ENCODE results near the gene CASP10. TPM values are rescaled to one million over a fixed set of nuclear protein-coding genes. Genes with fewer than 3 reads are reported as not detected.

Gene CASP10
- polyA plus RNA-seq, 1 of the 3 experiments (the other 2 are of a cell fraction) = 0.12 TPM

DNA sequence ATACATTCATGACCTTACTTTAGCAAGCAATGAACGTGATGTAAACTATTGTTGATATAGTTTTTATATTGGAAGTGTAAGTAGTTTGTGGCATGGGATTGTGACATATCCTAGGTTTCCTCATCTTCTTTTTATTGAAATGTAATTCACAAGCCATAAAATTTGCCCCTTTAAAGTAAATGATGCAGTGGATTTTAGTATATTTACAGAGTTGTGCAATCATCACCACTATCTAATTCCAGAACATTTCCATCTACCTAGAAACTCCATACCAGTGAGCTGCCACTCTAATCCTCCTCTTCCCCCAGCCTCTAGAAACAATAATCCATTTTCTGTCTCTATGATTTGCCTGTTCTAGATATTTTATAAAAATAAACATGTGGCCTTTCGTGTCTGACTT, 10.7 kb upstream of the CASP10 start:
- no peak overlapping the region for H3K4me3 ChIP-seq (ENCODE audit: low read depth in 2 of 2, low read length in 1 of 2)

GRCh38 chr2:201174687-201175086, 8.3 kb upstream of the CASP10 start:
- CTCF ChIA-PET = interaction anchor here (1.0 kb wide), 1 partner anchor 17 kb away, joined by 3 read pairs; no protein-coding TSS in a partner anchor
- H3K4me3 ChIP-seq (ENCODE audit: low read depth in 2 of 2, low read length in 1 of 2) = no peak overlapping the region
- POLR2A ChIA-PET = no interaction called here
- H3K9me2 ChIP-seq = no peaks in the 10 kb centered on the region
- WGBS (ENCODE audit: low lambda C conversion rate) = 100% methylated on average over 1 of the region's 1 CpG
- H3K27ac ChIP-seq (ENCODE audit: low read depth in 2 of 2, low read length in 1 of 2) = no peak overlapping the region
- no peaks in the 10 kb centered on the region for H3K4me1 ChIP-seq (ENCODE audit: control insufficient read depth in 1 of 2, insufficient read depth in 2 of 2, low read depth in 1 of 2, low read length in 1 of 2)
- H3K4me2 ChIP-seq = no peak overlapping the region
- H4K20me1 ChIP-seq (ENCODE audit: insufficient read depth) = no peaks in the 10 kb centered on the region
- peaks cover 12% of the 10 kb centered on the region for H3F3A ChIP-seq (replicated peaks; ENCODE audit: insufficient read depth)
- no peak overlapping the region for H2AFZ ChIP-seq (ENCODE audit: low read depth)
- no peak for DNase-seq
- no peaks in the 10 kb centered on the region for H3K9me3 ChIP-seq
- no peaks in the 10 kb centered on the region for H3K36me3 ChIP-seq (replicated peaks in 1 of 2; ENCODE audit: control insufficient read depth in 1 of 2, insufficient read depth in 2 of 2, low read length in 1 of 2)
- no peaks in the 10 kb centered on the region for H3K79me2 ChIP-seq (ENCODE audit: insufficient read depth)
- H3K27me3 ChIP-seq (ENCODE audit: insufficient read depth) = no peaks in the 10 kb centered on the region
- H3K9ac ChIP-seq = no peak overlapping the region
- no peak for TF ChIP-seq PBX3 (IDR thresholded peaks at IDR 0.05)
- TF ChIP-seq SMC3 (IDR thresholded peaks at IDR 0.05; ENCODE audit: low read depth, low read length) = no peak
- no peak for TF ChIP-seq TEAD4 (IDR thresholded peaks at IDR 0.05; ENCODE audit: borderline replicate concordance, insufficient read depth)
- TF ChIP-seq NFIC (IDR thresholded peaks at IDR 0.05; ENCODE audit: borderline replicate concordance) = no peak
- no peak for TF ChIP-seq NRF1 (IDR thresholded peaks at IDR 0.05; ENCODE audit: low read depth, low read length)
- no peak for TF ChIP-seq JUND (IDR thresholded peaks at IDR 0.05)
- TF ChIP-seq CTCF (IDR thresholded peaks at IDR 0.05) = no peak
- no peak for TF ChIP-seq SIN3A (IDR thresholded peaks at IDR 0.05; ENCODE audit: borderline replicate concordance, low read depth, low read length)
- TF ChIP-seq FOXJ3 (CRISPR knock-in tag; IDR thresholded peaks at IDR 0.05) = no peak
- TF ChIP-seq, protein P1, sequence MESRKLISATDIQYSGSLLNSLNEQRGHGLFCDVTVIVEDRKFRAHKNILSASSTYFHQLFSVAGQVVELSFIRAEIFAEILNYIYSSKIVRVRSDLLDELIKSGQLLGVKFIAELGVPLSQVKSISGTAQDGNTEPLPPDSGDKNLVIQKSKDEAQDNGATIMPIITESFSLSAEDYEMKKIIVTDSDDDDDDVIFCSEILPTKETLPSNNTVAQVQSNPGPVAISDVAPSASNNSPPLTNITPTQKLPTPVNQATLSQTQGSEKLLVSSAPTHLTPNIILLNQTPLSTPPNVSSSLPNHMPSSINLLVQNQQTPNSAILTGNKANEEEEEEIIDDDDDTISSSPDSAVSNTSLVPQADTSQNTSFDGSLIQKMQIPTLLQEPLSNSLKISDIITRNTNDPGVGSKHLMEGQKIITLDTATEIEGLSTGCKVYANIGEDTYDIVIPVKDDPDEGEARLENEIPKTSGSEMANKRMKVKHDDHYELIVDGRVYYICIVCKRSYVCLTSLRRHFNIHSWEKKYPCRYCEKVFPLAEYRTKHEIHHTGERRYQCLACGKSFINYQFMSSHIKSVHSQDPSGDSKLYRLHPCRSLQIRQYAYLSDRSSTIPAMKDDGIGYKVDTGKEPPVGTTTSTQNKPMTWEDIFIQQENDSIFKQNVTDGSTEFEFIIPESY (IDR thresholded peaks at IDR 0.05; ENCODE audit: borderline replicate concordance, low read depth) = no peak

More for the DNA sequence above, 10.7 kb upstream of the CASP10 start:
- Histone ChIP-seq H3F3A (replicated peaks; ENCODE audit: insufficient read depth) (peaks cover 21% of the 10 kb centered on the region), H3K27ac (ENCODE audit: low read depth in 2 of 2, low read length in 1 of 2) (no peak overlapping the region), H3K4me2 (no peak overlapping the region), H3K79me2 (ENCODE audit: insufficient read depth) (no peaks in the 10 kb centered on the region), H3K36me3 (replicated peaks in 1 of 2; ENCODE audit: control insufficient read depth in 1 of 2, insufficient read depth in 2 of 2, low read length in 1 of 2) (peaks cover 0 to 6% of the 10 kb centered on the region in 2 experiments), H2AFZ (ENCODE audit: low read depth) (no peak overlapping the region), H3K9me2 (no peaks in the 10 kb centered on the region), H3K9me3 (no peaks in the 10 kb centered on the region), H4K20me1 (ENCODE audit: insufficient read depth) (no peaks in the 10 kb centered on the region), H3K4me1 (ENCODE audit: control insufficient read depth in 1 of 2, insufficient read depth in 2 of 2, low read depth in 1 of 2, low read length in 1 of 2) (no peaks in the 10 kb centered on the region), H3K9ac (no peak overlapping the region), H3K27me3 (ENCODE audit: insufficient read depth) (no peaks in the 10 kb centered on the region)
- WGBS (ENCODE audit: low lambda C conversion rate) = 63% methylated on average over 2 of the region's 2 CpGs
- CTCF ChIA-PET = interaction anchor here (0.6 to 4.6 kb wide), 3 partner anchors 13 to 1701 kb away, joined by 3 to 23 read pairs (median 3); no protein-coding TSS in a partner anchor
- DNase-seq = no peak
- POLR2A ChIA-PET = no interaction called here
- TF ChIP-seq CTCF (IDR thresholded peaks at IDR 0.05) = no peak
- no peak for TF ChIP-seq RCOR1 (IDR thresholded peaks at IDR 0.05; ENCODE audit: low read length)
- TF ChIP-seq TCF12 (IDR thresholded peaks at IDR 0.05) = no peak
- no peak for TF ChIP-seq YY1 (IDR thresholded peaks at IDR 0.05; ENCODE audit: low read depth)
- no peak for TF ChIP-seq RFX5 (IDR thresholded peaks at IDR 0.05; ENCODE audit: low read length)
- TF ChIP-seq, protein P2, sequence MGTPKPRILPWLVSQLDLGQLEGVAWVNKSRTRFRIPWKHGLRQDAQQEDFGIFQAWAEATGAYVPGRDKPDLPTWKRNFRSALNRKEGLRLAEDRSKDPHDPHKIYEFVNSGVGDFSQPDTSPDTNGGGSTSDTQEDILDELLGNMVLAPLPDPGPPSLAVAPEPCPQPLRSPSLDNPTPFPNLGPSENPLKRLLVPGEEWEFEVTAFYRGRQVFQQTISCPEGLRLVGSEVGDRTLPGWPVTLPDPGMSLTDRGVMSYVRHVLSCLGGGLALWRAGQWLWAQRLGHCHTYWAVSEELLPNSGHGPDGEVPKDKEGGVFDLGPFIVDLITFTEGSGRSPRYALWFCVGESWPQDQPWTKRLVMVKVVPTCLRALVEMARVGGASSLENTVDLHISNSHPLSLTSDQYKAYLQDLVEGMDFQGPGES (IDR thresholded peaks at IDR 0.05; ENCODE audit: low read depth, low read length) = no peak
- TF ChIP-seq, protein P3, sequence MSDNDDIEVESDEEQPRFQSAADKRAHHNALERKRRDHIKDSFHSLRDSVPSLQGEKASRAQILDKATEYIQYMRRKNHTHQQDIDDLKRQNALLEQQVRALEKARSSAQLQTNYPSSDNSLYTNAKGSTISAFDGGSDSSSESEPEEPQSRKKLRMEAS (IDR thresholded peaks at IDR 0.05; ENCODE audit: low read depth) = no peak
- no peak for TF ChIP-seq GABPA (IDR thresholded peaks at IDR 0.05; ENCODE audit: low read depth)
- TF ChIP-seq MEF2A (IDR thresholded peaks at IDR 0.05; ENCODE audit: borderline replicate concordance, low read depth) = no peak

Data from SK-N-SH (cell line).